HG02623 (cell line): ENCODE results near the gene KRTAP7-1.
A peak's percentile ranks its signal among the peaks of the same experiment; 100 is the strongest.

ENCODE experiments used
- ATAC-seq: cut with Tn5 transposase; IDR thresholded peaks from one replicate; pipeline ENCODE4 v1.9.1; 2021; ENCODE audit warnings: moderate library complexity; ENCODE audit not compliant: unreplicated experiment

KRTAP7-1 gene, protein sequence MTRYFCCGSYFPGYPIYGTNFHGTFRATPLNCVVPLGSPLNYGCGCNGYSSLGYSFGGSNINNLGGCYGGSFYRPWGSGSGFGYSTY

DNA sequence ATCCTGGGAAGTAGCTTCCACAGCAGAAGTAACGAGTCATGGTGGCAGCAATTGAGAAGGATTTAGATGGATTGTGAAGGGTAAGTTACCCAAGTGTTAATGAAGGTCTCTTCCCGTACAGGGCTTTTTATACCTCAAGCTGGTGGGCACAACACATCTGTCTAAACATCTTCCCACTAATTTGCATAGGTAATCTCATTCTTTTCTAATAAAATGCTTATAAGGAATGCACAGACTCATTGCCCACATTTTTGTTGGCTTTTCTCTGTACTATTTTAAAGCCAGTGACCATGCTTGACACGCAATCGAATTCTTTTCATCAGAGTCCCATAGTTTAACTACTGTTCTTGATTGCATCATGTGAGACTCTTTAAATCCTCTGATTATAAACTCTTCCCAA lies at the start of gene KRTAP7-1:
TSS of gene KRTAP7-1 (minus strand) at position 101 of the 400 bp plus-strand sequence. CDS start at position 40, 61 bp downstream.
- ATAC-seq = no peak

- ATAC-seq = no peak
Observed at GRCh38 chr21:30874526-30874925, 45.0 kb upstream of the KRTAP7-1 start.

- ATAC-seq = no peak
Observed at GRCh38 chr21:30847627-30848500, 18.3 kb upstream of the KRTAP7-1 start.

GRCh38 chr21:30842990-30843389 lies 13.4 kb upstream of the KRTAP7-1 start:
- no peak for ATAC-seq

DNA sequence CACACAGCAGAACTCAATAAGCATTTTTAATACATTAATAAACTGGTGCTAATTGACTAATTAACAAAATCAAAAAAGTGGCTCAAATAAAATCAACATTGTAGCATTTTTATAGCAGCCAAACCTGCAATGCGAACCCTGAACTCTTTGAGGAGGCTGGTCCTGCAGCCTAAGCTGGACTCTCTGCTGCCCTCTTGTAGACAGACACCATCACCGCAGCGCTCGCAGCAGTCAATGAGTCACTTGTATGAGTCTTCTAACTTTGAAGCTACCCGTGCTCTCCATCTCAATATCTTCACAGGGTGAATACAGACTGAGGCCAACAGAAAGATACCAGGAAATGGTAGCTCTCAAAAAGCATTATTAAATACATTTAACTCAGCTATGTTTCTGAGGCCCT lies 9.7 kb upstream of the KRTAP7-1 start:
- ATAC-seq = peak; percentile 45

- no peak for ATAC-seq
Observed at GRCh38 chr21:30838536-30838935, 9.0 kb upstream of the KRTAP7-1 start.

DNA sequence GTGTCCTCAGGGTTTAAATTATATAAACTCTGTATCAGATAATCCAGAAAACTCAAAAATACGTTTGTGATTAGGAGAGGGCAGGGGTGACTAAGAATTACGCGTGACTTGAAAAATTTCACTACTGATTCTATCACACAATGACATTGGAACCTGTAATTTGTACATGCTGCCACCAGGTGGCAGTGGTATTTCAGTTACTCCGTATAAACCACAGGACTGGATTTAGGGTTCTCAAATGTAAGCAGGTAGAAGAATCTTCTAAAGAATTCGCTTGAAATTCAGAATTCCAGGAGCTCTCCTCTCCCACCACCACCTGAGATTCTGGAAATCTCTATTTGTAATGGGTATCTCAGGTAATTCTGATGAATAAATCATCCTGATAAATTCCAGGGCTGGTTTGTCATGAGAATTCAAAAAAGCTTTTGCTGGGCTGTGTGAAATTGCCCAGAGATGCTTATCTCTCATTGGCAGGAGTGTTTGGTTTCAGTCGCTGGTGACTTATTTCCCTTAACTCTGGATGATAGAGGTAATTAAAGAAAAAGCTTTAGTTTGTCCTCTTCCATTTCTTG lies 1.7 kb upstream of the KRTAP7-1 start:
- no peak for ATAC-seq

- no peak for ATAC-seq
Observed at GRCh38 chr21:30818837-30819610, 10.5 kb downstream of the KRTAP7-1 start.

DNA sequence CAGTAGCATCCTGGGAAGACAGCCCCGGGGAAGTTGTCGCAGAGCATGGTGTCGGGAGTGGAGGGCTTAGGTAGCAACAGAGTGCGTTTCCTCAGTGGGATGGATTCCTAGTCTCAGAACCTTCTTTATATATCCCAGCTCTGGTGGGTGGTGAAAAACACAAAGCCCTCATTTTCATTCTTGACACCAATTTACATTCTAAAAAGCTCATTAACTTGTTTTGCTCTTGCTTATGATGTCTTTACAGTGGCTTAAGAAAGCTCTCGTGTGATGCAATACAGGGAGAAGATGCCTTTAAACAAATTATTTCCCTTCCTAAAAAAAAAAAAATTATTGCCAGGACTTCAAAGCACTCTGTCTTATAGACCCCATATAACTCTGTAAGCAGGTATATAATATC lies 16.4 kb downstream of the KRTAP7-1 start, which contains the start of gene KRTAP8-1:
TSS of gene KRTAP8-1 (minus strand) at position 101 of the 400 bp plus-strand sequence. CDS start at position 47, 54 bp downstream.
- ATAC-seq = no peak

- no peak for ATAC-seq
Observed at GRCh38 chr21:30800605-30801004, 29.0 kb downstream of the KRTAP7-1 start.

GRCh38 chr21:30793581-30794314 lies 35.8 kb downstream of the KRTAP7-1 start:
- ATAC-seq = no peak

GRCh38 chr21:30779249-30779648 lies 50.3 kb downstream of the KRTAP7-1 start:
- no peak for ATAC-seq
